SK-N-MC (cell line): ENCODE results near the gene SNRK.

Experiments used
- FOXP2 ChIP-seq: optimal IDR thresholded peaks from 2 replicates; pipeline ENCODE3; 2011; ENCODE audit warnings: mild to moderate bottlenecking, moderate library complexity; ENCODE audit not compliant: insufficient read depth; ENCODE audit errors: extremely low read length, control extremely low read depth
- POLR2AphosphoS5 ChIP-seq: IDR thresholded peaks from 2 replicates; pipeline ENCODE4 v1.6.1; 2012; ENCODE audit warnings: mild to moderate bottlenecking, low read depth, low read length, borderline replicate concordance

DNA sequence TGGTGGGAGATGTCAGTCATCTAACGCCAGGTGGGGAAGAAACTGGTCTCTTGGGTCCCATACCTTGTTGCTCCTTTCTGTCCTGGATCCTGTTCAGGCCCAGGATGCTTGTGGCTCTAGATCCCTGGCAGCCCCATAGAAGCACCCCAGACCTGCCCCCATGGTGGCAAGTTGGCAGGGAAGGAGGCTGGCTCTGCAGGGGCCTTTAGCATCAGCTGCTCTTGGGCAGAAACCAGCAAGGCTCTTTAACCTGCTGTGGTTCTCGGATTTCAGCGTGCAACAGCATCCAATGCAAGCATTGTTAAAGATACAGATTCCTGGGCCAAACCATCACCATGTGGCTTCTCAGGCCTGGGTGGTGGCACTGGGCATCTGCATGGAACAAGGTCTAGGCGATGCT is 75.8 kb downstream of the SNRK start:
- TF ChIP-seq POLR2AphosphoS5 (no peak), FOXP2 (no peak)
